ENCODE measurements around the gene ZNF544.
"Not testable (repeated sequence)": the region's sequence is repeated elsewhere in the genome, so short reads cannot be mapped to it uniquely, and the experiment has no call there.

The ZNF544 gene

GRCh38 chr19:58305065-58305931 lies 76.6 kb downstream of the ZNF544 start, which contains the start of gene ERVK3-1:
Gene ERVK3-1, plus strand, starts transcription at chr19:58305377. Its CDS starts 6,792 bp downstream, at chr19:58312169.
- peak; percentile 90 for DNase-seq (ENCODE audit: low read depth)

- DNase-seq (ENCODE audit: low read depth): no peak
Measured at GRCh38 chr19:58305932-58306323, 77.2 kb downstream of the ZNF544 start.

GRCh38 chr19:58307736-58308135 lies 79.0 kb downstream of the ZNF544 start:
- no peak for DNase-seq (ENCODE audit: low read depth)

- not testable (repeated sequence) for DNase-seq (ENCODE audit: low read depth)
Measured at GRCh38 chr19:58310685-58311084, 82.0 kb downstream of the ZNF544 start.

DNA sequence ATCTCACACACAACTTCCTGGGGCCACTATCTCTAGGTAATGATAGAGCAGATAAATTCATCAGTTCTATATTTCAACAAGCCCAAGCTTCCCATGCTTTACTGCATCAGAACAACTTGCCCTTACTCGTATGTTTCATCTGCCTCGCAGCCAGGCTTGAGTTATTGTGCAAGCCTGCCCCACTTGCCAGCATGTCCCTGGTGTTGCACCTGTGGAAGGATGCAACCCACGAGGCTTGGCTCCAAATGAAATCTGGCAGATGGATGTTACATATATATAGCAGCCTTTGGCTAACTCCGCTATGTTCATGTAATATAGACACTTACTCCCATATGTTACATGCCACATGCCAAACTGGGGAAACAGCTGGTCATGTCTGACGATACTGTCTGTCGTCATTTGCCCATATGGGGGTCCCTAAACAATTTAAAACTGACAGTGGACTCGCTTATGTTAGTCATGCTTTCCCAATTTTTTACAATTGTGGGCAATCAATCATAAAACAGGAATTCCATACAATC lies 82.7 kb downstream of the ZNF544 start:
- no peak for DNase-seq (ENCODE audit: low read depth)

Data from activated T-helper 9 cell treated with anti-CD3 and anti-CD28 coated beads, Interleukin-2, amount 50 U/mL, for 16 hours (primary cell).